ENCODE measurements around the gene WDR72. TPM values are rescaled to one million over a fixed set of nuclear protein-coding genes. Genes with fewer than 3 reads are reported as not detected.

Gene WDR72
- total and polyA plus RNA-seq, 4 donors, result 6.1 to 55.4 (median 17.0) TPM

- DNase-seq (ENCODE audit: low spot score), result no peak
- Histone ChIP-seq H3K9me3 (ENCODE audit: control insufficient read depth in 4 of 4, low read length in 3 of 4) (no peaks in the 10 kb centered on the region), H3K36me3 (ENCODE audit: control insufficient read depth in 4 of 4, insufficient read depth in 3 of 4, low read depth in 1 of 4, low read length in 3 of 4) (no peaks in the 10 kb centered on the region), H3K27me3 (ENCODE audit: control insufficient read depth in 4 of 4, insufficient read depth in 4 of 4, low read length in 3 of 4) (no peaks in the 10 kb centered on the region), H3K4me1 (ENCODE audit: control insufficient read depth in 4 of 4, insufficient read depth in 4 of 4, low read length in 3 of 4) (peaks cover 0 to 4% (median 1%) of the 10 kb centered on the region in 4 donors), H3K27ac (ENCODE audit: low read depth in 1 of 2, low read length in 2 of 2) (no peak overlapping the region), H3K4me3 (ENCODE audit: low read depth in 1 of 3, low read length in 3 of 3) (no peak overlapping the region), H3K9ac (ENCODE audit: low read depth in 1 of 2, low read length in 2 of 2) (no peak overlapping the region)
- TF ChIP-seq TAF1 (conservative IDR thresholded peaks at IDR 0.05) (no peak), YY1 (IDR thresholded peaks at IDR 0.05) (no peak), JUND (IDR thresholded peaks at IDR 0.05) (no peak), CTCF (IDR thresholded peaks at IDR 0.05; ENCODE audit: low read depth, low read length, missing input control) (no peak), NR2F2 (IDR thresholded peaks at IDR 0.05) (no peak), ATF3 (IDR thresholded peaks at IDR 0.05) (no peak), HNF4G (IDR thresholded peaks at IDR 0.05) (no peak), ZBTB33 (IDR thresholded peaks at IDR 0.05) (no peak), HNF4A (conservative IDR thresholded peaks at IDR 0.05) (no peak), RAD21 (IDR thresholded peaks at IDR 0.05) (no peak), FOXA1 (IDR thresholded peaks at IDR 0.05) (no peak), FOXA2 (IDR thresholded peaks at IDR 0.05) (no peak), MAX (IDR thresholded peaks at IDR 0.05) (no peak), RXRA (IDR thresholded peaks at IDR 0.05) (no peak), SP1 (IDR thresholded peaks at IDR 0.05) (no peak), REST (IDR thresholded peaks at IDR 0.05) (no peak)
- WGBS, result 46% methylated on average over 7 of the region's 7 CpGs
Measured at GRCh38 chr15:53758412-53758811, 1.1 kb downstream of the WDR72 start.

- no peak for DNase-seq (ENCODE audit: low spot score)
- Histone ChIP-seq H3K27ac (ENCODE audit: low read depth in 1 of 2, low read length in 2 of 2) (no peak overlapping the region), H3K27me3 (ENCODE audit: control insufficient read depth in 4 of 4, insufficient read depth in 4 of 4, low read length in 3 of 4) (no peaks in the 10 kb centered on the region)
- TF ChIP-seq TAF1 (conservative IDR thresholded peaks at IDR 0.05) (no peak), REST (IDR thresholded peaks at IDR 0.05) (no peak), RXRA (IDR thresholded peaks at IDR 0.05) (no peak), CTCF (IDR thresholded peaks at IDR 0.05; ENCODE audit: low read depth, low read length, missing input control) (no peak), NR2F2 (IDR thresholded peaks at IDR 0.05) (no peak), MAX (IDR thresholded peaks at IDR 0.05) (no peak), YY1 (IDR thresholded peaks at IDR 0.05) (no peak), JUND (IDR thresholded peaks at IDR 0.05) (no peak)
Measured at GRCh38 chr15:53757906-53758305, 1.6 kb downstream of the WDR72 start.

More at GRCh38 chr15:53757906-53758305, 1.6 kb downstream of the WDR72 start:
- 93% methylated on average over 6 of the region's 6 CpGs for whole genome bisulfite sequencing
- no peaks in the 10 kb centered on the region for H3K9me3 ChIP-seq (ENCODE audit: control insufficient read depth in 4 of 4, low read length in 3 of 4)
- no peak overlapping the region for H3K9ac ChIP-seq (ENCODE audit: low read depth in 1 of 2, low read length in 2 of 2)
- no peak overlapping the region for H3K4me3 ChIP-seq (ENCODE audit: low read depth in 1 of 3, low read length in 3 of 3)
- H3K4me1 ChIP-seq (ENCODE audit: control insufficient read depth in 4 of 4, insufficient read depth in 4 of 4, low read length in 3 of 4), result peaks cover 0 to 4% (median 1%) of the 10 kb centered on the region in 4 donors
- no peaks in the 10 kb centered on the region for H3K36me3 ChIP-seq (ENCODE audit: control insufficient read depth in 4 of 4, insufficient read depth in 3 of 4, low read depth in 1 of 4, low read length in 3 of 4)

Data from liver (tissue), 9 donors.